ENCODE measurements around the gene MAP7. TPM values are rescaled to one million over a fixed set of nuclear protein-coding genes. Genes with fewer than 3 reads are reported as not detected.

MAP7 gene
- total and polyA plus RNA-seq, 10 donors: 0.67 to 4.9 (median 3.0) TPM

DNA sequence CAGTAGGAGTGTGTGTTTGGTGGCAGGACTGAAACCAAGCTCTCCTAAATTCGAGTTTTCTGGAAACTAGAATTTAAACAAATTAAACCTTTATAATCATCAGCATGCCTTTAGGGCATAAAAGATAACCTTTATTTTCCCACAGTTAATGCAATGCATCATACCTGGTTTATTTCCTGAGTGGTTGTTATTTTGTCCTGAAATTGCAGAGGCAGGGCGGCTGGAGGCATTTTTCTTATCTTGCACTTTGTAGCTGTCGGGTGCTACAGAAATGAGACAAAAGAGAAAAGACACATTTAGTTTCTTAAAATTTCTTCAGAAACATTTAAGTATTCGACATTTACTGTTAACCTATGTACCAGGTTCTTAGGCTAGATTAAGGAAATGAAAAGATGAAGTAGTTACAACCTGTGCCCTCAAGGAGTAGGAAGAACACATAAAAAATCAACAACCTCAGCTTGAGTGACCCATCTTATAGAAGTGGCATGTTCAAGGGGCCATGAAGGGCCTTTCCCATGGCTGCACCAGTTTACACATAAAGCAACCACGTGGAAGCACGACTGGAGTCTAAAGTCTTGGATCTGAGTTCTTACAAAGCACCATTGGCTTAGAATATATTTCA lies 128.6 kb downstream of the MAP7 start:
- H3K27ac ChIP-seq: no peak overlapping the region
- intact Hi-C loops (cut with DNase I; ENCODE audit: low total_unique reads): no loop called here
- DNase-seq: no peak
- TF ChIP-seq POLR2A (IDR thresholded peaks at IDR 0.05): no peak
- TF ChIP-seq POLR2AphosphoS5 (IDR thresholded peaks at IDR 0.05): no peak
- TF ChIP-seq, protein P1, sequence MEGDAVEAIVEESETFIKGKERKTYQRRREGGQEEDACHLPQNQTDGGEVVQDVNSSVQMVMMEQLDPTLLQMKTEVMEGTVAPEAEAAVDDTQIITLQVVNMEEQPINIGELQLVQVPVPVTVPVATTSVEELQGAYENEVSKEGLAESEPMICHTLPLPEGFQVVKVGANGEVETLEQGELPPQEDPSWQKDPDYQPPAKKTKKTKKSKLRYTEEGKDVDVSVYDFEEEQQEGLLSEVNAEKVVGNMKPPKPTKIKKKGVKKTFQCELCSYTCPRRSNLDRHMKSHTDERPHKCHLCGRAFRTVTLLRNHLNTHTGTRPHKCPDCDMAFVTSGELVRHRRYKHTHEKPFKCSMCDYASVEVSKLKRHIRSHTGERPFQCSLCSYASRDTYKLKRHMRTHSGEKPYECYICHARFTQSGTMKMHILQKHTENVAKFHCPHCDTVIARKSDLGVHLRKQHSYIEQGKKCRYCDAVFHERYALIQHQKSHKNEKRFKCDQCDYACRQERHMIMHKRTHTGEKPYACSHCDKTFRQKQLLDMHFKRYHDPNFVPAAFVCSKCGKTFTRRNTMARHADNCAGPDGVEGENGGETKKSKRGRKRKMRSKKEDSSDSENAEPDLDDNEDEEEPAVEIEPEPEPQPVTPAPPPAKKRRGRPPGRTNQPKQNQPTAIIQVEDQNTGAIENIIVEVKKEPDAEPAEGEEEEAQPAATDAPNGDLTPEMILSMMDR (IDR thresholded peaks at IDR 0.05 in 8 of 11, conservative IDR thresholded peaks at IDR 0.05 in 3 of 11): no peak
- H3K27me3 ChIP-seq (replicated peaks in 1 of 7): no peaks in the 10 kb centered on the region
- no peaks in the 10 kb centered on the region for H3K9me3 ChIP-seq
- WGBS, 5 donors: 85 to 94% (median 88%) methylated on average over 6 of the region's 6 CpGs
- H3K4me1 ChIP-seq: no peaks in the 10 kb centered on the region
- no peak overlapping the region for H3K4me3 ChIP-seq
- H3K36me3 ChIP-seq: no peaks in the 10 kb centered on the region

DNA sequence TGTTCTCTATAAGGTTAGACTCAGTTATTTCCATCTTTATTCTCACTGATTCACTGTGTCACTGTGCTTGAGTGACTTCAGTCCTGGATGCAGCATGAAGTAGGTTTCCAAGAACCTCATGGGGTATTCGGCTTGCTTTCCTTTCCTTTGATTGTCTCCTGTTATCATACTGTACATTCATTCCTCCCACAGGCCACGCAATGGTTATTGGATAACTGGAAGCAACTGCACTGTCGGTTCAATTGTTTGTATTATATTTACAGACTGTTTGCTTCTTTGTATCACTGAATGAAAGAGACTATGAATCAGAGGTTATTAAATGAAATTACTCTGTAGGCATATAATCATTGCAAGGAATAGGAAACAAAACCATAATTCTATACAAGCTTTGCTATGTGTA lies 129.4 kb downstream of the MAP7 start:
- intact Hi-C loops (cut with DNase I; ENCODE audit: low total_unique reads): no loop called here
- Histone ChIP-seq H3K9me3 (no peaks in the 10 kb centered on the region), H3K4me1 (no peaks in the 10 kb centered on the region), H3K36me3 (no peaks in the 10 kb centered on the region), H3K27ac (no peak overlapping the region), H3K27me3 (replicated peaks in 1 of 7) (no peaks in the 10 kb centered on the region), H3K4me3 (no peak overlapping the region)
- 86 to 96% (median 94%) methylated on average over 3 of the region's 3 CpGs for WGBS, 5 donors
- TF ChIP-seq POLR2AphosphoS5 (IDR thresholded peaks at IDR 0.05): no peak
- no peak for DNase-seq

DNA sequence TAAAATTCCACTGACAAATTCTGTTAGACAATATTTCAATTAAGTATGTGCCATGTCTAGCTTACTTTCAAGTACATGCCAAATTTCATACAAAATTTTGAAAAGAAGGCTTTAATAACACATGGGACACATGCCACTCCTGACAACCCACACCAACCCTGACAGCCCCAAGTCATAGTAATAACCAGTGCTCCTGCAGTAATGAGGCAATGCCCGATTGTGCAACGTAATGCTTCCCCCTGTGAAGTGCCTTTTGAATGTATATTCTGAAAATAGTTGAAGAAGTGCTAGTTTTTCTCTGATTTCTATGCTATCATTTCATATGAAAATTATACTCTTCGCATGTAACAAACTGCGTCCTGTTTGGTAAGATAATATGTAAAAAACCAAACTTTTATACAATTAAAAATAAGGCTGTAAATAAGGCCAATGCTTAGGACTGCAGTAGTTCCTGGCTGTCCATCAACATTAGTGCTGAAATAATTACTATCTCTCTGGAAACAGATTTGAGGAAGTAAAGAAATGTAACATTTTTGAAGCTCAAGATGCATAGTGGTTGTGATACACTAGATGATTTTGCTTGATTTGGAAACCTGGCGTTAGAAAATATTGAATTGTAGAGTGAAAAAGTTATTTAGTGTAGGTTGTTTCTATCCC lies 134.7 kb downstream of the MAP7 start:
- 61 to 93% (median 71%) methylated on average over 5 of the region's 5 CpGs for WGBS, 5 donors
- no peak for DNase-seq
- no peak for TF ChIP-seq POLR2AphosphoS5 (IDR thresholded peaks at IDR 0.05)
- no peak for TF ChIP-seq POLR2A (IDR thresholded peaks at IDR 0.05)
- TF ChIP-seq, protein P1 (IDR thresholded peaks at IDR 0.05 in 8 of 11, conservative IDR thresholded peaks at IDR 0.05 in 3 of 11): no peak
- intact Hi-C loops (cut with DNase I; ENCODE audit: low total_unique reads): no loop called here
- no peaks in the 10 kb centered on the region for H3K9me3 ChIP-seq
- no peaks in the 10 kb centered on the region for H3K36me3 ChIP-seq
- H3K4me3 ChIP-seq: no peak overlapping the region
- H3K27ac ChIP-seq: no peak overlapping the region
- H3K4me1 ChIP-seq: no peaks in the 10 kb centered on the region
- H3K27me3 ChIP-seq (replicated peaks in 1 of 7): no peaks in the 10 kb centered on the region

DNA sequence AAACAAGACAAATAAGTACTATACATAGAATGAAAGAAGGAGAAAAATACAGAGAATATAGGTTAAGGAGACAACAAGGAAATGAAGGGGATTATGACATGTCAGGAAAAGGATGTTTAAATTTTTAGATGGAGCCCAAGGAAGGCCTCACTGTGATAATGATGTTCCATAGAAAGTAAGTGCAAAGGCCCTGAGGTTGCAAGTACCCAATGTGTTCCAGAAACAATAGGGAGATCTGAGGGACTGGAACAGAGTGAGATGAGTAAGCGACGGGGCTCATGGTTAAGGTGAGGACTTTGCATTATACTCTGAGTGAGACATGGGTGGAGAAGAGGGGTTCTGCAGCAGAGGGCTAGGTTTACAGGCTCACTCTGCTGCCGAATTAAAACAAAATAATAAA lies 137.8 kb downstream of the MAP7 start:
- no peak overlapping the region for H3K4me3 ChIP-seq
- peaks cover 0 to 8% (median 0%) of the 10 kb centered on the region in 6 donors for H3K4me1 ChIP-seq
- intact Hi-C loops (cut with DNase I; ENCODE audit: low total_unique reads): no loop called here
- H3K9me3 ChIP-seq: no peaks in the 10 kb centered on the region
- DNase-seq: no peak
- TF ChIP-seq, protein P1 (IDR thresholded peaks at IDR 0.05 in 8 of 11, conservative IDR thresholded peaks at IDR 0.05 in 3 of 11): no peak
- TF ChIP-seq POLR2A (IDR thresholded peaks at IDR 0.05) (no peak), POLR2AphosphoS5 (IDR thresholded peaks at IDR 0.05) (no peak)
- no peak overlapping the region for H3K27ac ChIP-seq
- no peaks in the 10 kb centered on the region for H3K27me3 ChIP-seq (replicated peaks in 1 of 7)
- H3K36me3 ChIP-seq: no peaks in the 10 kb centered on the region
- 89 to 98% (median 94%) methylated on average over 3 of the region's 3 CpGs for WGBS, 5 donors
